ENCODE data around the gene KANSL1. TPM values are rescaled to one million over a fixed set of nuclear protein-coding genes. Genes with fewer than 3 reads are reported as not detected.

The KANSL1 gene
- total RNA-seq, 1 donor from 2014 or later: 102 TPM

GRCh38 chr17:46178550-46179214 is 14.5 kb downstream of the KANSL1 start:
- DNase-seq (ENCODE audit: extremely low spot score, unreplicated experiment): no peak
- Mint-ChIP-seq H3K27ac (ENCODE audit: unreplicated experiment) (peak overlapping the region; percentile 54), H3K9me3 (ENCODE audit: unreplicated experiment) (no peaks in the 10 kb centered on the region), H3K36me3 (ENCODE audit: unreplicated experiment) (no peaks in the 10 kb centered on the region), H3K27me3 (ENCODE audit: unreplicated experiment) (no peaks in the 10 kb centered on the region), H3K4me3 (ENCODE audit: unreplicated experiment) (no peak overlapping the region), H3K4me1 (ENCODE audit: unreplicated experiment) (peaks cover 66% of the 10 kb centered on the region)
- no peak for TF ChIP-seq CTCF (IDR thresholded peaks at IDR 0.05)

- no peak overlapping the region for H3K4me3 Mint-ChIP-seq (ENCODE audit: unreplicated experiment)
- DNase-seq (ENCODE audit: extremely low spot score, unreplicated experiment): no peak
- no peaks in the 10 kb centered on the region for H3K9me3 Mint-ChIP-seq (ENCODE audit: unreplicated experiment)
- H3K36me3 Mint-ChIP-seq (ENCODE audit: unreplicated experiment): peaks cover under 1% of the 10 kb centered on the region
- TF ChIP-seq CTCF (IDR thresholded peaks at IDR 0.05): no peak
- peak overlapping the region; percentile 5 for H3K27ac Mint-ChIP-seq (ENCODE audit: unreplicated experiment)
- no peaks in the 10 kb centered on the region for H3K27me3 Mint-ChIP-seq (ENCODE audit: unreplicated experiment)
- peaks cover 65% of the 10 kb centered on the region for H3K4me1 Mint-ChIP-seq (ENCODE audit: unreplicated experiment)
Measured at GRCh38 chr17:46176975-46177374, 16.3 kb downstream of the KANSL1 start.

GRCh38 chr17:46175891-46176290 is 17.3 kb downstream of the KANSL1 start:
- no peak overlapping the region for H3K27ac Mint-ChIP-seq (ENCODE audit: unreplicated experiment)
- peaks cover 12% of the 10 kb centered on the region for H3K36me3 Mint-ChIP-seq (ENCODE audit: unreplicated experiment)
- peaks cover 61% of the 10 kb centered on the region for H3K4me1 Mint-ChIP-seq (ENCODE audit: unreplicated experiment)
- H3K27me3 Mint-ChIP-seq (ENCODE audit: unreplicated experiment): no peaks in the 10 kb centered on the region
- no peak overlapping the region for H3K4me3 Mint-ChIP-seq (ENCODE audit: unreplicated experiment)
- TF ChIP-seq CTCF (IDR thresholded peaks at IDR 0.05): no peak
- H3K9me3 Mint-ChIP-seq (ENCODE audit: unreplicated experiment): no peaks in the 10 kb centered on the region
- DNase-seq (ENCODE audit: extremely low spot score, unreplicated experiment): no peak

- Mint-ChIP-seq H3K9me3 (ENCODE audit: unreplicated experiment) (no peaks in the 10 kb centered on the region), H3K4me3 (ENCODE audit: unreplicated experiment) (no peak overlapping the region), H3K27me3 (ENCODE audit: unreplicated experiment) (no peaks in the 10 kb centered on the region), H3K36me3 (ENCODE audit: unreplicated experiment) (peaks cover 31% of the 10 kb centered on the region), H3K27ac (ENCODE audit: unreplicated experiment) (peak overlapping the region; percentile 8), H3K4me1 (ENCODE audit: unreplicated experiment) (peaks cover 65% of the 10 kb centered on the region)
- no peak for TF ChIP-seq CTCF (IDR thresholded peaks at IDR 0.05)
- DNase-seq (ENCODE audit: extremely low spot score, unreplicated experiment): no peak
Measured at GRCh38 chr17:46173153-46173552, 20.1 kb downstream of the KANSL1 start.

DNA sequence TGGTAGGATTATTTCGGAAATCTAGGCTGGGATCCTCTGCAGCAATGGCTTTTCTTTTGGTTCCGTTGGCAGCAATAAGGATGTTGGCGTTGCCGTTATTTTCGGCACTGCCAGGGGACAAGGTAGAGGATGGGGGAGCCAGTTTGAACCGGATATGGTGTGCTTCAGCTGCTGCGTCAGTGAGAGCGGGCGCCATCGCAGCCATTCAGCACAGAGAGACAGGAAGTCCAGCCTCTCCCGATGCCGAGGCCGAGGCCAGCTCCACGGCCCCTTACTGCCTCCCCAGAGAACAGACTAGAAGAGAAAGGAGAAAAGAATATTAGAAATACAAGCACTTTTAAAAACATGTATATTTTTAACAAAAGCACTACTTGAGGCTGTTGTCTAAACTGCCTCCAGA is 21.3 kb downstream of the KANSL1 start:
- no peak for DNase-seq (ENCODE audit: extremely low spot score, unreplicated experiment)
- no peaks in the 10 kb centered on the region for H3K9me3 Mint-ChIP-seq (ENCODE audit: unreplicated experiment)
- TF ChIP-seq CTCF (IDR thresholded peaks at IDR 0.05): no peak
- no peak overlapping the region for H3K4me3 Mint-ChIP-seq (ENCODE audit: unreplicated experiment)
- peaks cover 31% of the 10 kb centered on the region for H3K36me3 Mint-ChIP-seq (ENCODE audit: unreplicated experiment)
- peak overlapping the region; percentile 31 for H3K27ac Mint-ChIP-seq (ENCODE audit: unreplicated experiment)
- H3K27me3 Mint-ChIP-seq (ENCODE audit: unreplicated experiment): no peaks in the 10 kb centered on the region
- H3K4me1 Mint-ChIP-seq (ENCODE audit: unreplicated experiment): peaks cover 66% of the 10 kb centered on the region

All from osteocyte (in vitro differentiated cells).